K562 (cell line): ENCODE results near the gene NOLC1. TPM values are rescaled to one million over a fixed set of nuclear protein-coding genes. Genes with fewer than 3 reads are reported as not detected.
A peak's percentile ranks its signal among the peaks of the same experiment; 100 is the strongest.

Experiments used
- ATAC-seq: fragments of 200-7000 bp; cut with Tn5 transposase; 3 replicates; pipeline ENCODE4 v1.9.1; 2020; ENCODE audit warnings: moderate library complexity
- BruUV-seq: library from RNA; stranded (reverse); fragments of 400-500 nt; replicated peaks from 2 replicates; lab custom pipeline; 2021; lab: Mats Ljungman, UMichigan
- CTCF ChIA-PET: fragments of 300-600 bp; formaldehyde crosslinking; extraction: SDS; loops from one replicate; lab custom pipeline; 2021; ENCODE audit warnings: low intra/inter-chr PET ratio; lab: Yijun Ruan, JAX
- POLR2A ChIA-PET: fragments of 300-600, 350-650 bp; sonication (Branson Sonifier 250); formaldehyde crosslinking; extraction: SDS; loops from one replicate; lab custom pipeline; 2021; ENCODE audit warnings: antibody characterized with exemption, inconsistent platforms; lab: Yijun Ruan, JAX
- DNase-seq, 4 experiments: peaks; one replicate each; pipeline versions ENCODE4 v3.0.0 to v3.0.0-alpha.2; 2011 to 2018; ENCODE audit warnings: low spot score in 3 of 4, mixed read lengths in 3 of 4; ENCODE audit errors: extremely low read depth in 1 of 4
- FAIRE-seq: peaks from 2 replicates; lab custom pipeline; 2011; peaks lifted over from hg19 to GRCh38; lab: Jason Lieb, UNC
- H2AFZ ChIP-seq: 2 replicates; pipeline ENCODE4 v1.6.0; 2011; ENCODE audit warnings: low read depth, low read length, control low read depth, inconsistent platforms
- H3K27ac ChIP-seq: fragments of 200-600 bp; 3 replicates; pipeline ENCODE4 v1.8.0; 2011; ENCODE audit warnings: low read depth, mild to moderate bottlenecking, control low read depth, inconsistent platforms, low read length, moderate library complexity, mixed read lengths; ENCODE audit errors: extremely low read depth
- H3K27me3 ChIP-seq, 2 experiments: fragments of 300-600 bp in 1 of 2; 2 replicates in 1 of 2; 3 replicates in 1 of 2; pipeline versions ENCODE4 v1.6.0 to v1.8.0; 2011; ENCODE audit warnings: inconsistent platforms in 2 of 2, low read length in 2 of 2, mild to moderate bottlenecking in 1 of 2, mixed read lengths in 1 of 2, moderate library complexity in 1 of 2; ENCODE audit not compliant: control insufficient read depth in 2 of 2, insufficient read depth in 2 of 2
- H3K36me3 ChIP-seq: fragments of 300-600 bp; 3 replicates; pipeline ENCODE4 v1.8.0; 2011; ENCODE audit warnings: mild to moderate bottlenecking, low read length, inconsistent platforms; ENCODE audit not compliant: control insufficient read depth, insufficient read depth
- H3K4me1 ChIP-seq, 2 experiments: fragments of 200-600 bp in 1 of 2; replicated peaks in 1 of 2; 2 replicates in 1 of 2; 3 replicates in 1 of 2; pipeline versions ENCODE4 v1.5.1 to v1.8.0; 2011; ENCODE audit warnings: inconsistent platforms in 2 of 2, low read length in 2 of 2, mild to moderate bottlenecking in 1 of 2, mixed read lengths in 1 of 2, moderate library complexity in 1 of 2; ENCODE audit not compliant: control insufficient read depth in 2 of 2, insufficient read depth in 2 of 2
- H3K4me2 ChIP-seq: 2 replicates; pipeline ENCODE4 v1.6.1; 2011; ENCODE audit warnings: low read length, control low read depth, inconsistent platforms, mixed read lengths; ENCODE audit not compliant: insufficient read depth
- H3K4me3 ChIP-seq: fragments of 200-600 bp; sonication (generic), shearing (Covaris generic); 2 replicates; pipeline ENCODE4 v1.5.1; 2016; ENCODE audit warnings: control low read depth, inconsistent platforms
- H3K79me2 ChIP-seq: fragments of 200-600 bp; 3 replicates; pipeline ENCODE4 v1.8.0; 2011; ENCODE audit warnings: low read length, inconsistent platforms; ENCODE audit not compliant: control insufficient read depth, insufficient read depth
- H3K9ac ChIP-seq, 2 experiments: 2 replicates each; pipeline versions ENCODE4 v1.6.0 to v1.6.1; 2011; ENCODE audit warnings: low read depth in 2 of 2, low read length in 2 of 2, control low read depth in 1 of 2, inconsistent platforms in 1 of 2, mild to moderate bottlenecking in 1 of 2, mixed read lengths in 1 of 2; ENCODE audit not compliant: insufficient read depth in 1 of 2
- H3K9me1 ChIP-seq: one replicate; pipeline ENCODE4 v1.6.0; 2011; ENCODE audit warnings: inconsistent platforms, mild to moderate bottlenecking, low read length, moderate library complexity; ENCODE audit not compliant: control insufficient read depth, insufficient read depth
- H3K9me3 ChIP-seq: replicated peaks from 2 replicates; pipeline ENCODE4 v1.5.1; 2011; ENCODE audit warnings: low read depth, low read length, inconsistent platforms; ENCODE audit not compliant: control insufficient read depth, insufficient read depth
- H4K20me1 ChIP-seq: replicated peaks from 2 replicates; pipeline ENCODE4 v1.6.1; 2011; ENCODE audit warnings: low read length, inconsistent platforms, mixed read lengths; ENCODE audit not compliant: control insufficient read depth, insufficient read depth
- C11orf30 ChIP-seq: fragments of 450-650 bp; IDR thresholded peaks from 2 replicates; pipeline ENCODE4 v1.6.1; 2016; ENCODE audit warnings: low read depth, mild to moderate bottlenecking
- MEIS2 ChIP-seq: fragments of 450-650 bp; IDR thresholded peaks from 2 replicates; pipeline ENCODE4 v1.6.1; 2014; ENCODE audit warnings: mild to moderate bottlenecking; ENCODE audit not compliant: partially characterized antibody
- PKNOX1 ChIP-seq: fragments of 450-650 bp; IDR thresholded peaks from 2 replicates; pipeline ENCODE4 v1.6.1; 2016
- ZMIZ1 ChIP-seq, 2 experiments: fragments of 150-350 bp in 1 of 2; IDR thresholded peaks; 2 replicates each; pipeline ENCODE4 v1.6.1; 2012 to 2016; ENCODE audit warnings: low read depth in 2 of 2, low read length in 2 of 2, mild to moderate bottlenecking in 1 of 2, moderate library complexity in 1 of 2
- WGBS: fragments of 100-300 bp; shearing (Covaris generic); methylation state at CpG from one replicate; pipeline ENCODE4 v1.1.6; 2016; ENCODE audit warnings: low coverage, mixed read lengths; ENCODE audit not compliant: insufficient coverage; ENCODE audit errors: missing lambda C conversion rate; 5-methylcytosine and 5-hydroxymethylcytosine counted together
- in situ Hi-C: fragments of 300-500 bp; cut with MboI; formaldehyde crosslinking; loops from 4 replicates; pipeline ENCODE4 v1.15.0; 2018; ENCODE audit warnings: inconsistent platforms, mixed read lengths
- intact Hi-C: fragments of 100-400 bp; cut with micrococcal nuclease; formaldehyde crosslinking; loops from 2 replicates; pipeline ENCODE4 v1.14.2; 2022
- polyA plus RNA-seq, 8 experiments: library from polyadenylated mRNA; depleted of rRNA in 4 of 8; stranded (reverse) in 5 of 8; unstranded in 3 of 8; fragments of >200 nt; fragmentation: Nextera tagmentation in 2 of 8; fragmentation: Illumina TruSeq in 1 of 8; extraction: Ambion mirVana in 2 of 8; extraction: Trizol in 1 of 8; gene quantifications; 2 replicates each; pipeline versions ENCODE4 v1.2.1 to v1.2.3, GENCODE V29; 2011 to 2014; ENCODE audit warnings: inconsistent platforms in 1 of 8, missing spikeins in 1 of 8
- total RNA-seq, 7 experiments: library from RNA; depleted of rRNA in 6 of 7; stranded (reverse); fragments of >200 nt in 6 of 7; fragmentation: Illumina TruSeq in 2 of 7; extraction: Trizol in 2 of 7; gene quantifications; 2 replicates each; pipeline versions ENCODE4 v1.2.1 to v1.2.3, GENCODE V29; 2011 to 2021; ENCODE audit warnings: low replicate concordance in 1 of 7

The NOLC1 gene
- total and polyA plus RNA-seq, 9 of the 15 experiments (the other 6 are each of a cell fraction or from before 2014, with no cell fraction given), result 102 to 310 (median 165) TPM

GRCh38 chr10:102116656-102117055, 35.5 kb upstream of the NOLC1 start:
- H3K27me3 ChIP-seq, result no peaks in the 10 kb centered on the region
- ATAC-seq (no peak), FAIRE-seq (no peak), DNase-seq (no peak)
- TF ChIP-seq PKNOX1 (peak; percentile 59), MEIS2 (peak; percentile 39), C11orf30 (no peak), ZMIZ1 (IDR thresholded peaks at IDR 0.05; ENCODE audit: low read depth in 2 of 2, low read length in 2 of 2) (no peak)
- H3K4me2 ChIP-seq, result peak overlapping the region; percentile 91
- CTCF ChIA-PET, result no interaction called here
- 33% methylated on average over 1 of the region's 1 CpG for WGBS
- H3K9me1 ChIP-seq, result no peaks in the 10 kb centered on the region
- intact Hi-C loops, result loop anchor here (10.0 kb wide), 1 partner anchor 272 kb away; the partner anchor contains the start of gene KCNIP2
- peaks cover 39 to 55% of the 10 kb centered on the region in 2 experiments for H3K4me1 ChIP-seq
- peak overlapping the region; percentile 17; the same call in 1 of the 2 replicates for H3K4me3 ChIP-seq
- in situ Hi-C loops, result no loop called here
- peaks cover 7% of the 10 kb centered on the region; the same call in 1 of the 2 replicates for H4K20me1 ChIP-seq
- H2AFZ ChIP-seq, result no peak overlapping the region
- BruUV-seq, result no TSS peak
- peaks cover 16% of the 10 kb centered on the region; the same call in 2 of the 3 replicates for H3K36me3 ChIP-seq
- no peak overlapping the region; the same call in 2 of the 3 replicates for H3K27ac ChIP-seq
- H3K79me2 ChIP-seq, result peaks cover 96% of the 10 kb centered on the region
- H3K9ac ChIP-seq, result peak overlapping the region; percentile 28 to 67; a peak in 1 of 4 replicates
- POLR2A ChIA-PET, result interaction anchor here (0.7 to 1.0 kb wide), 3 partner anchors 11 to 60 kb away, joined by 3 to 5 read pairs (median 5); no protein-coding TSS in a partner anchor
- no peaks in the 10 kb centered on the region for H3K9me3 ChIP-seq
